MG63 (cell line): ENCODE measurements around the gene OR14C36. TPM values are rescaled to one million over a fixed set of nuclear protein-coding genes. Genes with fewer than 3 reads are reported as not detected.

Experiments
- DNase-seq: peaks from one replicate; pipeline ENCODE4 v3.0.0-alpha.2; 2020
- H3K27me3 ChIP-seq: fragments of 250-450 bp; sonication (Bioruptor Pico); 2 replicates; pipeline ENCODE4 v1.5.1; 2020; ENCODE audit warnings: mild to moderate bottlenecking, moderate library complexity
- H3K36me3 ChIP-seq: fragments of 250-450 bp; sonication (Bioruptor Pico); 2 replicates; pipeline ENCODE4 v1.5.1; 2020; ENCODE audit warnings: mild to moderate bottlenecking, moderate library complexity
- H3K4me3 ChIP-seq: fragments of 250-450 bp; sonication (Bioruptor Pico); 2 replicates; pipeline ENCODE4 v1.5.1; 2020; ENCODE audit warnings: mild to moderate bottlenecking, moderate library complexity
- H3K9me3 ChIP-seq: fragments of 250-450 bp; sonication (Bioruptor Pico); 2 replicates; pipeline ENCODE4 v1.5.1; 2020; ENCODE audit warnings: mild to moderate bottlenecking, moderate library complexity
- total RNA-seq: library from RNA; depleted of rRNA; stranded (reverse); fragments of >200 nt; shearing (Covaris generic); gene quantifications from 2 replicates; pipeline ENCODE4 v1.2.3, GENCODE V29; 2014; ENCODE audit warnings: low replicate concordance; rRNA removed

The OR14C36 gene
- total RNA-seq, 1 experiment from 2014 or later = not detected

GRCh38 chr1:248393050-248393449 is 44.5 kb downstream of the OR14C36 start:
- DNase-seq = no peak
- H3K27me3 ChIP-seq = no peaks in the 10 kb centered on the region
- H3K36me3 ChIP-seq = no peaks in the 10 kb centered on the region
- no peak overlapping the region for H3K4me3 ChIP-seq
- no peaks in the 10 kb centered on the region; the same call in 1 of the 2 replicates for H3K9me3 ChIP-seq

Other genes starting within 250 kb of the OR14C36 start
- not detected in 2 replicates for gene OR2M5, start 203.6 kb upstream of the OR14C36 start, total RNA-seq
- not detected in 2 replicates for gene OR2M2, start 174.0 kb upstream of the OR14C36 start, total RNA-seq
- gene OR2M3, start 151.5 kb upstream of the OR14C36 start, total RNA-seq = not detected in 2 replicates
- not detected in 2 replicates for gene OR2M4, start 117.4 kb upstream of the OR14C36 start, total RNA-seq
- not detected in 2 replicates for gene OR2T33, start 70.8 kb upstream of the OR14C36 start, total RNA-seq
- not detected in 2 replicates for gene OR2T12, start 45.4 kb upstream of the OR14C36 start, total RNA-seq
- not detected in 2 replicates for gene OR2M7, start 24.2 kb upstream of the OR14C36 start, total RNA-seq
- not detected in 2 replicates for gene OR2T4, start 12.9 kb downstream of the OR14C36 start, total RNA-seq
- not detected in 2 replicates for gene OR2T6, start 27.0 kb downstream of the OR14C36 start, total RNA-seq
- not detected in 2 replicates for gene OR2T1, start 54.3 kb downstream of the OR14C36 start, total RNA-seq
- not detected in 2 replicates for gene OR2T2, start 96.9 kb downstream of the OR14C36 start, total RNA-seq
- not detected in 2 replicates for gene OR2T3, start 124.6 kb downstream of the OR14C36 start, total RNA-seq
- not detected in 2 replicates for gene OR2T5, start 139.8 kb downstream of the OR14C36 start, total RNA-seq
- not detected in 2 replicates for gene OR2G6, start 159.3 kb downstream of the OR14C36 start, total RNA-seq
- gene OR2T29, start 214.0 kb downstream of the OR14C36 start, total RNA-seq = not detected in 2 replicates
- gene OR2T34, start 226.0 kb downstream of the OR14C36 start, total RNA-seq = not detected in 2 replicates
- gene OR2T10, start 248.9 kb downstream of the OR14C36 start, total RNA-seq = not detected in 2 replicates